H1 (cell line): ENCODE measurements around the gene SNX32. TPM values are rescaled to one million over a fixed set of nuclear protein-coding genes. Genes with fewer than 3 reads are reported as not detected.
A peak's percentile ranks its signal among the peaks of the same experiment; 100 is the strongest.

Experiments used
- CTCF ChIA-PET: fragments of 300-600 bp; sonication (Branson Sonifier 250); formaldehyde crosslinking; loops from one replicate; lab custom pipeline; 2021; ENCODE audit not compliant: partially characterized antibody; lab: Charles Lee
- POLR2A ChIA-PET: fragments of 300-600 bp; sonication (Branson Sonifier 250); formaldehyde crosslinking; loops from one replicate; lab custom pipeline; 2021; ENCODE audit warnings: inconsistent platforms; ENCODE audit not compliant: partially characterized antibody; lab: Charles Lee
- DNase-seq, 2 experiments: peaks; one replicate each; pipeline versions ENCODE4 v3.0.0 to v3.0.0-alpha.2; 2010 to 2022; ENCODE audit warnings: low spot score in 2 of 2, low read depth in 1 of 2, mixed read lengths in 1 of 2
- FAIRE-seq: peaks from 2 replicates; lab custom pipeline; 2011; peaks lifted over from hg19 to GRCh38; lab: Jason Lieb, UNC
- H2AFZ ChIP-seq: 2 replicates; pipeline ENCODE4 v1.8.1; 2012; ENCODE audit warnings: low read length, inconsistent platforms
- H2AK5ac ChIP-seq: 2 replicates; pipeline ENCODE4 v1.6.1; 2013; ENCODE audit warnings: low read depth, low read length
- H2BK120ac ChIP-seq: replicated peaks from 2 replicates; pipeline ENCODE3; 2013; ENCODE audit warnings: low read depth, low read length, inconsistent platforms
- H2BK12ac ChIP-seq: 2 replicates; pipeline ENCODE4 v1.6.1; 2013; ENCODE audit warnings: low read depth, low read length
- H2BK15ac ChIP-seq: 2 replicates; pipeline ENCODE4 v1.6.1; 2013; ENCODE audit warnings: low read length
- H2BK20ac ChIP-seq: 2 replicates; pipeline ENCODE4 v1.6.1; 2013; ENCODE audit warnings: low read length
- H2BK5ac ChIP-seq: 2 replicates; pipeline ENCODE4 v1.6.1; 2013; ENCODE audit warnings: low read depth, low read length
- H3K14ac ChIP-seq: 2 replicates; pipeline ENCODE4 v1.6.1; 2013; ENCODE audit warnings: inconsistent platforms; ENCODE audit not compliant: insufficient read length
- H3K18ac ChIP-seq: 2 replicates; pipeline ENCODE4 v1.6.1; 2013; ENCODE audit warnings: low read length; ENCODE audit errors: extremely low read depth
- H3K23ac ChIP-seq: 2 replicates; pipeline ENCODE4 v1.6.1; 2013; ENCODE audit warnings: inconsistent platforms; ENCODE audit not compliant: insufficient read length
- H3K23me2 ChIP-seq: 2 replicates; pipeline ENCODE4 v1.6.1; 2013; ENCODE audit warnings: low read depth, low read length
- H3K27ac ChIP-seq: 2 replicates; pipeline ENCODE4 v1.6.1; 2011; ENCODE audit warnings: low read depth, low read length, inconsistent platforms
- H3K27me3 ChIP-seq, 4 experiments: replicated peaks in 1 of 4; 1 replicate in 1 of 4; 2 replicates in 3 of 4; pipeline versions ENCODE4 v1.6.1 to v1.8.1; 2011 to 2013; ENCODE audit warnings: low read length in 3 of 4, mild to moderate bottlenecking in 3 of 4, inconsistent platforms in 2 of 4, mixed read lengths in 2 of 4, moderate library complexity in 1 of 4; ENCODE audit not compliant: control insufficient read depth in 3 of 4, insufficient read depth in 3 of 4; ENCODE audit errors: extremely low read depth in 1 of 4
- H3K36me3 ChIP-seq, 4 experiments: 2 replicates each; pipeline versions ENCODE4 v1.6.1 to v1.8.1; 2011 to 2013; ENCODE audit warnings: mild to moderate bottlenecking in 4 of 4, low read length in 3 of 4, moderate library complexity in 2 of 4, control low read depth in 1 of 4, inconsistent platforms in 1 of 4; ENCODE audit not compliant: insufficient read depth in 4 of 4, control insufficient read depth in 2 of 4
- H3K4ac ChIP-seq: replicated peaks from 2 replicates; pipeline ENCODE3; 2013; ENCODE audit warnings: low read length, low read depth, mixed read lengths, inconsistent platforms; ENCODE audit not compliant: insufficient read length
- H3K4me1 ChIP-seq, 4 experiments: replicated peaks in 1 of 4; 1 replicate in 1 of 4; 2 replicates in 3 of 4; pipeline versions ENCODE4 v1.6.1 to v1.8.1; 2011 to 2013; ENCODE audit warnings: low read length in 3 of 4, inconsistent platforms in 2 of 4, mixed read lengths in 1 of 4; ENCODE audit not compliant: insufficient read depth in 4 of 4, control insufficient read depth in 3 of 4
- H3K4me2 ChIP-seq, 2 experiments: 2 replicates each; pipeline versions ENCODE4 v1.6.1 to v1.8.1; 2011 to 2013; ENCODE audit warnings: low read depth in 2 of 2, low read length in 2 of 2, control low read depth in 1 of 2, inconsistent platforms in 1 of 2, mild to moderate bottlenecking in 1 of 2; ENCODE audit not compliant: insufficient read depth in 1 of 2
- H3K4me3 ChIP-seq, 4 experiments: fragments of 200-600, 300-600 bp in 1 of 4; sonication (generic), shearing (Covaris generic), sonication (Bioruptor Twin) in 1 of 4; 2 replicates each; pipeline versions ENCODE4 v1.5.1 to v1.8.1; 2011 to 2016; ENCODE audit warnings: low read length in 4 of 4, low read depth in 3 of 4, control low read depth in 2 of 4, inconsistent platforms in 2 of 4, mild to moderate bottlenecking in 2 of 4, mixed read lengths in 1 of 4, moderate library complexity in 1 of 4; ENCODE audit not compliant: insufficient read depth in 2 of 4; ENCODE audit errors: extremely low read depth in 1 of 4
- H3K56ac ChIP-seq: replicated peaks from 2 replicates; pipeline ENCODE3; 2013; ENCODE audit warnings: low read depth, mild to moderate bottlenecking, mixed read lengths, low read length, inconsistent platforms; ENCODE audit not compliant: insufficient read length
- H3K79me1 ChIP-seq: 2 replicates; pipeline ENCODE4 v1.6.1; 2013; ENCODE audit warnings: low read depth, low read length, control low read depth
- H3K79me2 ChIP-seq, 2 experiments: 2 replicates each; pipeline versions ENCODE4 v1.6.1 to v1.8.1; 2012 to 2013; ENCODE audit warnings: low read length in 2 of 2, mild to moderate bottlenecking in 2 of 2, inconsistent platforms in 1 of 2; ENCODE audit not compliant: insufficient read depth in 2 of 2, control insufficient read depth in 1 of 2
- H3K9ac ChIP-seq, 4 experiments: replicated peaks in 1 of 4; 1 replicate in 1 of 4; 2 replicates in 3 of 4; pipeline versions ENCODE4 v1.6.1 to v1.8.1; 2011 to 2013; ENCODE audit warnings: low read depth in 3 of 4, low read length in 3 of 4, control low read depth in 2 of 4, mild to moderate bottlenecking in 2 of 4, moderate library complexity in 2 of 4, inconsistent platforms in 1 of 4; ENCODE audit errors: extremely low read depth in 1 of 4
- H3K9me3 ChIP-seq, 2 experiments: 2 replicates each; pipeline versions ENCODE4 v1.6.1 to v1.8.1; 2012 to 2013; ENCODE audit warnings: mild to moderate bottlenecking in 2 of 2, moderate library complexity in 2 of 2, control low read depth in 1 of 2, inconsistent platforms in 1 of 2, low read depth in 1 of 2, low read length in 1 of 2, mixed read lengths in 1 of 2; ENCODE audit not compliant: insufficient read depth in 2 of 2
- H4K20me1 ChIP-seq, 2 experiments: replicated peaks in 1 of 2; 2 replicates each; pipeline versions ENCODE3 to v1.8.1; 2011 to 2013; ENCODE audit warnings: inconsistent platforms in 2 of 2, low read length in 2 of 2, mild to moderate bottlenecking in 1 of 2; ENCODE audit not compliant: insufficient read depth in 2 of 2, control insufficient read depth in 1 of 2
- H4K5ac ChIP-seq: 2 replicates; pipeline ENCODE4 v1.6.1; 2013; ENCODE audit warnings: low read length, low read depth, mixed read lengths, inconsistent platforms; ENCODE audit not compliant: insufficient read length
- H4K8ac ChIP-seq: 2 replicates; pipeline ENCODE4 v1.8.0; 2013; ENCODE audit warnings: mild to moderate bottlenecking, moderate library complexity, low read length, inconsistent platforms; ENCODE audit not compliant: insufficient read depth; ENCODE audit errors: extremely low read depth
- H4K91ac ChIP-seq: replicated peaks from 2 replicates; pipeline ENCODE3; 2013; ENCODE audit warnings: low read length, mixed read lengths, inconsistent platforms; ENCODE audit not compliant: insufficient read length
- BACH1 ChIP-seq: IDR thresholded peaks from 2 replicates; pipeline ENCODE4 v1.6.1; 2012; ENCODE audit warnings: low read length, improper control_type of control experiment
- CBX5 ChIP-seq: fragments of 300-800, 300-1000 bp; sonication (generic); IDR thresholded peaks from 2 replicates; pipeline ENCODE4 v1.7.1; 2016; ENCODE audit warnings: antibody characterized with exemption, low read length, low read depth
- HDAC6 ChIP-seq: IDR thresholded peaks from one replicate; pipeline ENCODE4 v1.7.1; 2012; ENCODE audit warnings: low read depth, mild to moderate bottlenecking, inconsistent platforms, low read length, moderate library complexity
- POLR2AphosphoS5 ChIP-seq: IDR thresholded peaks from 2 replicates; pipeline ENCODE4 v1.6.1; 2011; ENCODE audit warnings: low read depth, low read length
- RNF2 ChIP-seq: fragments of 200-900, 300-1000 bp; sonication (generic); IDR thresholded peaks from 2 replicates; pipeline ENCODE4 v1.7.1; 2016; ENCODE audit warnings: borderline replicate concordance, low read depth, mild to moderate bottlenecking, antibody characterized with exemption, low read length; ENCODE audit not compliant: poor library complexity, severe bottlenecking; ENCODE audit errors: missing control alignments
- SP1 ChIP-seq: IDR thresholded peaks from 2 replicates; pipeline ENCODE4 v1.6.1; 2011; ENCODE audit warnings: low read depth, low read length
- SP2 ChIP-seq: IDR thresholded peaks from 2 replicates; pipeline ENCODE4 v1.6.1; 2012; ENCODE audit warnings: mild to moderate bottlenecking, low read length, inconsistent platforms
- SUZ12 ChIP-seq: fragments of 200-600 bp; sonication (generic); IDR thresholded peaks from 2 replicates; pipeline ENCODE4 v1.6.1; 2012; ENCODE audit warnings: mild to moderate bottlenecking, inconsistent platforms, low read length, moderate library complexity, mixed read lengths
- WGBS, 2 experiments: shearing (Covaris generic) in 1 of 2; methylation state at CpG; one replicate each; pipeline versions ENCODE4 v1.1.6 to v1.1.7; 2013 to 2015; ENCODE audit warnings: low lambda C conversion rate in 2 of 2, mixed read lengths in 2 of 2, inconsistent platforms in 1 of 2, low coverage in 1 of 2, missing lambda C conversion rate in 1 of 2; ENCODE audit not compliant: insufficient replicate concordance in 2 of 2, insufficient coverage in 1 of 2, insufficient read length in 1 of 2; ENCODE audit errors: extremely low coverage in 1 of 2, missing lambda C conversion rate in 1 of 2; 5-methylcytosine and 5-hydroxymethylcytosine counted together
- polyA plus RNA-seq, 7 experiments: library from polyadenylated mRNA; depleted of rRNA in 3 of 7; stranded (reverse) in 5 of 7; unstranded in 2 of 7; fragments of >200 nt in 5 of 7; fragments of 200-250 nt in 2 of 7; gene quantifications; 1 replicate in 5 of 7; 2 replicates in 1 of 7; 4 replicates in 1 of 7; pipeline versions ENCODE4 v1.2.1 to v1.2.3, GENCODE V29; 2011 to 2013; ENCODE audit warnings: missing spikeins in 2 of 7, mixed read lengths in 2 of 7
- total RNA-seq: library from RNA; stranded (reverse); fragmentation: NEBNext Ultra II Directional; extraction: Animal tissue kit (Norgen Biotek cat#: 25700); gene quantifications from 2 replicates; pipeline ENCODE4 v1.2.1, GENCODE V29; 2021
- TF ChIP-seq, protein P1 (sequence below): IDR thresholded peaks from 2 replicates; pipeline ENCODE4 v1.6.1; 2011; ENCODE audit warnings: low read length, improper control_type of control experiment

SNX32 gene
- total and polyA plus RNA-seq, 2 of the 8 experiments (the other 6 are each of a cell fraction or from before 2014, with no cell fraction given), result 0.76 to 2.2 TPM

DNA sequence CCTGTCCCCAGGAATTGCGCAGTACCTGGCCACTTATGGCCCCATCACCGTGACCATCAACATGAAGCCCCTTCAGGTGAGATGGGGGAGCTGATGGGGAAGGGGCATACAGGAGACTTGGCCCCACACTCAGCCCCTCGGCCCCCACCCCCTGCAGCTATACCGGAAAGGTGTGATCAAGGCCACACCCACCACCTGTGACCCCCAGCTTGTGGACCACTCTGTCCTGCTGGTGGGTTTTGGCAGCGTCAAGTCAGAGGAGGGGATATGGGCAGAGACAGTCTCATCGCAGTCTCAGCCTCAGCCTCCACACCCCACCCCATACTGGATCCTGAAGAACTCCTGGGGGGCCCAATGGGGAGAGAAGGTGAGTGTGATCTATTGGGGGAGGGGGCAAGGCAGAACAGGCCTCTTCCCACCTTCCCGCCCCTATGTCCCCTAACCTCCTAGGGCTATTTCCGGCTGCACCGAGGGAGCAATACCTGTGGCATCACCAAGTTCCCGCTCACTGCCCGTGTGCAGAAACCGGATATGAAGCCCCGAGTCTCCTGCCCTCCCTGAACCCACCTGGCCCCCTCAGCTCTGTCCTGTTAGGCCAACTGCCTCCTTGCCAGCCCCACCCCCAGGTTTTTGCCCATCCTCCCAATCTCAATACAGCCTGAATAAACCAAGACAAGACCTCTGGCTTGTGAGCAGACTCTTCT lies 49.4 kb downstream of the SNX32 start:
- H3K79me2 ChIP-seq, result peaks cover 0 to 4% of the 10 kb centered on the region in 2 experiments; a peak in 1 of 4 replicates
- H2AK5ac ChIP-seq, result no peak overlapping the region
- no peak overlapping the region for H2BK20ac ChIP-seq
- no peak overlapping the region for H4K91ac ChIP-seq
- H3K27me3 ChIP-seq, result no peaks in the 10 kb centered on the region
- TF ChIP-seq SUZ12, result no peak
- no peak for TF ChIP-seq SP2
- no peak for TF ChIP-seq BACH1
- no peak for TF ChIP-seq RNF2
- no peak for TF ChIP-seq CBX5
- TF ChIP-seq SP1, result no peak
- TF ChIP-seq POLR2AphosphoS5, result peak; percentile 5; the same call in 1 of the 2 replicates
- no peak for TF ChIP-seq HDAC6
- TF ChIP-seq, protein P1, sequence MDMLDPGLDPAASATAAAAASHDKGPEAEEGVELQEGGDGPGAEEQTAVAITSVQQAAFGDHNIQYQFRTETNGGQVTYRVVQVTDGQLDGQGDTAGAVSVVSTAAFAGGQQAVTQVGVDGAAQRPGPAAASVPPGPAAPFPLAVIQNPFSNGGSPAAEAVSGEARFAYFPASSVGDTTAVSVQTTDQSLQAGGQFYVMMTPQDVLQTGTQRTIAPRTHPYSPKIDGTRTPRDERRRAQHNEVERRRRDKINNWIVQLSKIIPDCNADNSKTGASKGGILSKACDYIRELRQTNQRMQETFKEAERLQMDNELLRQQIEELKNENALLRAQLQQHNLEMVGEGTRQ, result no peak
- TF ChIP-seq, all 59 proteins: peak for 1
- H3K14ac ChIP-seq, result no peak overlapping the region
- no peak overlapping the region for H3K56ac ChIP-seq
- no peak overlapping the region for H2AFZ ChIP-seq
- no peak overlapping the region for H4K8ac ChIP-seq
- H3K4me1 ChIP-seq, result peaks cover 0 to 6% (median 3%) of the 10 kb centered on the region in 4 experiments; a peak in 4 of 7 replicates
- no peak overlapping the region for H3K9ac ChIP-seq
- peaks cover 8 to 22% (median 18%) of the 10 kb centered on the region in 4 experiments; a peak in 7 of 8 replicates for H3K36me3 ChIP-seq
- no peaks in the 10 kb centered on the region for H3K79me1 ChIP-seq
- no peak overlapping the region for H3K27ac ChIP-seq
- H3K23ac ChIP-seq, result no peak overlapping the region
- no peak overlapping the region for H3K4ac ChIP-seq
- no peaks in the 10 kb centered on the region for H3K9me3 ChIP-seq
- no peak overlapping the region for H2BK12ac ChIP-seq
- no peak overlapping the region for H3K4me3 ChIP-seq
- no peak overlapping the region for H2BK120ac ChIP-seq
- H3K4me2 ChIP-seq, result no peak overlapping the region
- 90% methylated on average over 13 of the region's 13 CpGs; no CpG with 5 or more reads in 1 of the 2 experiments for WGBS, 2 experiments
- H3K18ac ChIP-seq, result no peak overlapping the region
- no peak overlapping the region for H2BK15ac ChIP-seq
- ChIA-PET CTCF (interaction anchor here (1.1 to 19.6 kb wide), 17 partner anchors 9 to 172 kb away, joined by 3 to 283 read pairs (median 16); partner anchors contain the start of genes CCDC85B, CFL1, EFEMP2 and FOSL1), POLR2A (interaction anchor here (1.3 to 39.7 kb wide), 5 partner anchors 27 to 166 kb away, joined by 3 to 1071 read pairs (median 4); partner anchors contain the start of genes BANF1, CFL1, EFEMP2 and MUS81)
- DNase-seq (no peak), FAIRE-seq (no peak)
- H4K20me1 ChIP-seq, result peaks cover 6 to 7% of the 10 kb centered on the region in 2 experiments
- H3K23me2 ChIP-seq, result peaks cover 5% of the 10 kb centered on the region
- H4K5ac ChIP-seq, result no peak overlapping the region
- no peak overlapping the region for H2BK5ac ChIP-seq
